Fibroblast of pulmonary artery (primary cell): Measurements from ENCODE around the gene RPS28.
"Not testable (repeated sequence)": the region's sequence is repeated elsewhere in the genome, so short reads cannot be mapped to it uniquely, and the experiment has no call there.

ENCODE experiments used
- DNase-seq: peaks from one replicate; pipeline ENCODE4 v3.0.0-alpha.2; 2010; ENCODE audit warnings: low read depth
- H3K4me3 ChIP-seq: replicated peaks from 2 replicates; pipeline ENCODE4 v1.5.1; 2011; ENCODE audit warnings: low read depth, mild to moderate bottlenecking, control low read depth, low read length, moderate library complexity
- TF ChIP-seq, protein P1 (sequence below): IDR thresholded peaks from 2 replicates; pipeline ENCODE4 v1.5.1; 2011; ENCODE audit warnings: mild to moderate bottlenecking, control low read depth, low read length, inconsistent platforms; ENCODE audit errors: missing control alignments

The RPS28 gene

DNA sequence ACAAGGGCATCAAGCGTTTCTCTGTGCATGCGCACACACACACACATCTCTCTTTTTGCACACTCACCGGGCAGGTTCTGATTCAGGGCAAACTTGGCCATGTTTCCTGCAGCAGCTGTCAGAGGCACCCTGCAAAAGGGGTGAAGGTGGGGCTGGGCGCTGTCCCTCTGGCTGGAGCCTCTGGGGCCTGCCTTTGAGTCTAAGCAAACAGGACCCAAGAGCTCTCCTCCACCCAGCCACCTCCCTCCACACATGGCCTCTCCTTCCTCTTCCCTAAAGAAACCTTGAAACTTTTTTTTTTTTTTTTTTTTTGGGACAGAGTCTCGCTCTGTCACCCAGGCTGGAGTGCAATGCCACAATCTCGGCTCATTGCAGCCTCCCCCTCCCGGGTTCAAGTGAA lies 16.4 kb downstream of the RPS28 start:
- TF ChIP-seq, protein P1, sequence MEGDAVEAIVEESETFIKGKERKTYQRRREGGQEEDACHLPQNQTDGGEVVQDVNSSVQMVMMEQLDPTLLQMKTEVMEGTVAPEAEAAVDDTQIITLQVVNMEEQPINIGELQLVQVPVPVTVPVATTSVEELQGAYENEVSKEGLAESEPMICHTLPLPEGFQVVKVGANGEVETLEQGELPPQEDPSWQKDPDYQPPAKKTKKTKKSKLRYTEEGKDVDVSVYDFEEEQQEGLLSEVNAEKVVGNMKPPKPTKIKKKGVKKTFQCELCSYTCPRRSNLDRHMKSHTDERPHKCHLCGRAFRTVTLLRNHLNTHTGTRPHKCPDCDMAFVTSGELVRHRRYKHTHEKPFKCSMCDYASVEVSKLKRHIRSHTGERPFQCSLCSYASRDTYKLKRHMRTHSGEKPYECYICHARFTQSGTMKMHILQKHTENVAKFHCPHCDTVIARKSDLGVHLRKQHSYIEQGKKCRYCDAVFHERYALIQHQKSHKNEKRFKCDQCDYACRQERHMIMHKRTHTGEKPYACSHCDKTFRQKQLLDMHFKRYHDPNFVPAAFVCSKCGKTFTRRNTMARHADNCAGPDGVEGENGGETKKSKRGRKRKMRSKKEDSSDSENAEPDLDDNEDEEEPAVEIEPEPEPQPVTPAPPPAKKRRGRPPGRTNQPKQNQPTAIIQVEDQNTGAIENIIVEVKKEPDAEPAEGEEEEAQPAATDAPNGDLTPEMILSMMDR, result no peak
- no peak for DNase-seq
- no peak overlapping the region for H3K4me3 ChIP-seq

DNA sequence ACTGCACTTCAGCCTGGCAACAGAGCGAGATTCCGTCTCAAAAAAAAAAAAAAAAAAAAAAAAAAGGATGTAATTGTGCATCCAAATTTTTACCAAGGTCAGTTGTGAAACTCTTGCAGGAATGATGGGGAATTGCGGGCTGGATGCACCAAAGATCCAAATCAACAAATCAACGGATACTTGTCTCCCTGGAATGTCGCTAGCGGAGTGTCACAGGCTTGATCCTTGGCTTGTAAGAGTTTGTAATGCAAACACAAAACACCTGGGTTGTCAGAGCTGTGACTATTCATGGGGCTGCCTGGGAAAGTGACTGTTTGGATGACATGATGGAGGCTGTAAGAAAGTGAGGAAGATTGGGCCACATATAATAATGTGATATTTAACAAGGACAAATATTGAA lies 17.5 kb downstream of the RPS28 start:
- no peak overlapping the region for H3K4me3 ChIP-seq
- no peak for DNase-seq
- TF ChIP-seq, protein P1, result no peak

DNA sequence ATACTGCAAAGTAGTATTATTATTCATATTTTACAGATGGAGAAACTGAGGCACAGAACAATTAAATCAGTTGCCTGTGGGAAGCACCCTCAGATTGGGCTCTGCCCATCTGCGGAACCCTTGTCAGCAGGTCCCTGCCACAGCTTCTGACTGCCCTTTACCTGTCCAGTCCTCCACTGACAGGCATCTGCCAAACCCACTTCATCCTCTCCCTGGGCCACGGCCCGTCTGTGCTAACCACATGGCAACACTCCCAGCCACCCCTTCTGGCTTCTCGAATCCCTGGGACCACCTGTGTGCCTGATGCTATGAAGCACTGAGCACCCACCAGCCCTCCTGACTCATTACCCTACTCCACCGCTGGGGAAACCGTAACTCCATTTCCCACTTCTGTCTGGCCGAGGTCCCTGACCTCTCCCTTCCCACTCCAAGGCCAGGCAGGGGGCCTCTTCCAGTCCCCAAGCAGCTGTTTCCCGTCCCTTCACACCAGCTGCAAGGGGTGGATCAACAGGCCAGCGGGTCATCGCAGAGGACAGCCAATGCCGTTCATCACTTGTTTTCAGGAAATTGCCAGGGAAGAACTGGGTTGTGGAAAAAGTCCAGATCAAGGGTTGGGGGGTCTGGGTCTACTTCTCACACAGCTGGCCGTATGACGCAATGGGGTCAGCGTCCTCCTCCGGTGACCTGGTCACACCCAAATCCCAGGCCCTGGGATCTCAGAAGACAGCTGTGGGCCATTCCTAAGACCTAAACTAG lies 19.2 kb downstream of the RPS28 start:
- DNase-seq, result peak; percentile 55
- H3K4me3 ChIP-seq, result no peak overlapping the region
- TF ChIP-seq, protein P1, result peak; percentile 26

DNA sequence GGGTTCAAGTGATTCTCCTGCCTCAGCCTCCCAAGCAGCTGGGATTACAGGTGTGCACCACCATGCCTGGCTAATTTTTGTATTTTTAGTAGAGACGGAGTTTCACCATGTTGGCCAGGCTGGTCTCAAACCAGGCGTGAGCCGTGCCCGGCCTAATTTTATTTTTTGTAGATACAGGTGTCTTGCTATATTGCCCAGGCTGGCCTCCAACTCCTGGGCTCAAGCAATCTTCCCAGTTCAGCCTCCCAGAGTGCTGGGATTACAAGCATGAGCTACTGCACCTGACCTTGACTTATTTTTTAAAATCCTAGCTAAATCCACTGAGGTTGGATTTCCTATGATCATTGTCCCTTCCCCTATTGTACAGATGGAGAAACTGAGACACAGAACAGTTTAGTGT lies 20.2 kb downstream of the RPS28 start:
- not testable (repeated sequence) for H3K4me3 ChIP-seq, DNase-seq

DNA sequence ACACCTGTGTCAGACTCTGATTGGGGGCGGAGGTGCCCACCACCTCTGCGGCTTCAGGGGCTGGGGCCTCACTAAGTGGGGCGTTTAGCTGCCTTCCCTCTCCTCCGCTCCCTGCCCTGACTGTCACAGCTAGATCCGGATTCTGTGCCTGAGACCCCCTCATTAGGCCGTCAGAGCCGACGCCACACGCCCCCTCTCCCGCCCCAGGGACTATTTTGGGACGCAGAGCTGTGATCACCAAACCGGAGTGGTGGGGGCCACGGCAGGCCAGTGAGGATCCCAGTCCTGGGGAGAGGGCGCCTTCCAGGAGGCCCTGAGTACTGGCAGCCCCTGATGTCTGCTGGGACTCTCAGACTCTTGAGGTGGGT lies 21.0 kb downstream of the RPS28 start:
- TF ChIP-seq, protein P1, result no peak
- no peak for DNase-seq
- H3K4me3 ChIP-seq, result peak overlapping the region; percentile 61

DNA sequence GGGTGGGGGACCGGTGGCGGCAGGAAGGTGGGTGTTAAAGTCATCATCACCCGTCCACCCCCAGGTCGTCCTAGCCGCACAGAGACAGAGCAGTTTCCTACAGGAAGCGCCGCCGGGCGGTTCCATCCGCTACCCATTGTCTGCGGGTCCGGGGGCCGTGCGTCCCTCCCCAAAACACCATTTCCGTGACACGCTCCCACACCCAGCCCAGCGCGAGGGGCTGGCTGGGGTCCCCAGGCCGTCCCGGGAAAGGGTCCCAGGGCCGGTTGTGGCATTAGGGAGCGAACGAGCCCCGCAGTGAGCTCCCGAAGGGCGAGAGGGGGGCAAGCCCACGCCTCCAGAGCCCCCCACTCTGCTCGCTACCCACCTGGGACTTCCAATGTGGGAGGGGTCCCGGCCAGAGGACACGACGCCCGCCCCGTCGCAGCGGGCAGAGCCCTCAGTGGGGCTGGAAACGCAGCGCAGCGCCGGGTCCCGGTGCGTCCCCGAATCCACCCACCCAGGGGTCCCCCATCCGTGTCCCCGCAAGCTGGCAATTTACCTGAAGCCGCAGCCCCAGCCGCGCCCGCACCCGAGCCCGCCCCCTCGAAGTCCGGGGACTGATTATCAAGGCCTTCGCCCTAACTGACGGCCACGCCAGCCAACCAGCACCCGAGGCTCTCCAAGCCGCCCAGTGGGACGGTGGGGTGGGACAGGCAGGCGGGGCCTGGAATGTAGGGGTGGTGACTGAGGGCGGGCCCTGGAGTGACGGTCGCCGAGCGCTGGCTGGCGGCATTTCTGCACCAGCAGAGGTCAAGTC lies 21.6 kb downstream of the RPS28 start, which contains the start of gene KANK3:
TSS of gene KANK3 (minus strand) at position 579 of the 799 bp plus-strand sequence. CDS start 5,434 bp downstream, outside the sequence.
- DNase-seq, result peak; percentile 97
- TF ChIP-seq, protein P1, result no peak
- H3K4me3 ChIP-seq, result peak within 1 kb of the TSS; percentile 61

DNA sequence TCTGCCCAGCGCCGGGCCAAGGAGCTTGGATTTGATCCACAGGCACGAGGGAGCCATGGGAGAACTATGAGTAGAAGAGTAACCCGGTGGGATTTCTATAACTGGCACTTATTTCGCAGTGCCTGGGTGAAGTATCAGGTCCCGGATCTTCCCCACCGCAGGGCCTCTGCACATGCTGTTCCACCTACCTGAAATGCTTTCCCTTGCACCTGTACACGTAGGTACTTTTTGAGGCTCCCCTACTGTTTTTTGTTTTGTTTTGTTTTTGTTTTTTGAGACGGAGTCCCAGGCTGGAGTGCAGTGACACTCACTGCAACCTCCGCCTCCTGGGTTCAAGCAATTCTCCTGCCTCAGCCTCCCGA lies 22.2 kb downstream of the RPS28 start:
- TF ChIP-seq, protein P1, result no peak
- H3K4me3 ChIP-seq, result peak overlapping the region; percentile 61
- no peak for DNase-seq

DNA sequence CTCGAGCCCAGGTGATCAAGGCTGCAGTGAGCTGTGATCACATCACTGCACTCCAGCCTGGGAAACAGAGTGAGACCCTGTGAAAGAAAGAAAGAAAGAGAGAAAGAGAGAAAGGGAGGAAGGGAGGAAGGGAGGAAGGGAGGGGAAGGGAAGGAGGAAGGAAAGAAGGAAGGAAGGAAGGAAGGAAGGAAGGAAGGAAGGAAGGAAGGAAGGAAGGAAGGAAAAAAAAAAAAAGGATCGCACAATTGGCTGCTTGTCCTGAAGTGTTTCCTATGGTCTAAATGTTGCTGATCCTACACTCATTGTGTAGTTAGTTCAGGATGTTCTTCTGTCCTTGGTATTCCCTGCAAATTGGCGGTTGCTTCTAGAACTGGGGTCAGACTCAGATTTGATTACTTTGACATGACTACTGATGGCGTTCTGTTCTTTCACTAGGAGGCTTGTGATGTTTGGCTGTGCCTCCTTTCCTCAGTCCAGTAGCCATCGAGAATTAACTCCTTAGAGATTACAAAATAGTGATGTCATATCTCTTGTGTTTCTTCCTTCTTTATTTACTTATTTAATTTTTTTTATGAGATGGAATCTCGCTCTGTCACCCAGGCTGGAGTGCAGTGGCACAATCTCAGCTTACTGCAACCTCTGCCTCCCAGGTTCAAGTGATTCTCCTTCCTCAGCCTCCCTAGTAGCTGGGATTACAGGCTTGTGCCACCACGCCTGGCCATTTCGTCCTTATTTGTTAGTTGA lies 28.5 kb downstream of the RPS28 start:
- not testable (repeated sequence) for DNase-seq, H3K4me3 ChIP-seq
